ENCODE results near the gene TNPO3.
A peak's percentile ranks its signal among the peaks of the same experiment; 100 is the strongest.
"Not testable (repeated sequence)": the region's sequence is repeated elsewhere in the genome, so short reads cannot be mapped to it uniquely, and the experiment has no call there.

Gene TNPO3

DNA sequence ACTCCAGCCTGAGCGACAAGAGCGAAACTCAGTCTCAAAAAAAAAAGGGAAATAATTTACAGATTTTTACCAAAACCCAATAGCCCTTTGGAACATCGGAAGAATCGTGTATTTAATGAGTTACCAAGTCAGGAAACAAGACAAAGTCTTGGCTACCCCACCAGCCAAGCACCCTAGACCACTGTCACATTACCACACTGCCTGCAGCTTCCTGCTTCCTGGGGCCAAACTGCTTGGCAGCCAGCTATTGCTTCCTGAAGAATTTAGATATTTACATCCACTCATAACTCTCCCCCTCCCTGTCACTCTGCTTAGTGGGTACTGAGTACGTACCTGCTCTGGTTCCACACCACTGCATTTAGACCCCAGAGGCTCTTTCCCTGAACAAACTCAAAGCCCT lies 14.1 kb upstream of the TNPO3 start:
- DNase-seq (ENCODE audit: low read depth in 2 of 2), result no peak

GRCh38 chr7:129067943-129068548 lies 13.1 kb upstream of the TNPO3 start:
- DNase-seq (ENCODE audit: low read depth in 2 of 2), result no peak

GRCh38 chr7:129067132-129067561 lies 12.2 kb upstream of the TNPO3 start:
- not testable (repeated sequence) for DNase-seq (ENCODE audit: low read depth in 2 of 2)

GRCh38 chr7:129066290-129067131 lies 11.6 kb upstream of the TNPO3 start:
- DNase-seq (ENCODE audit: low read depth in 2 of 2), result peak; percentile 30 to 37

GRCh38 chr7:129055861-129056464 lies 1.1 kb upstream of the TNPO3 start:
- DNase-seq (ENCODE audit: low read depth in 2 of 2), result no peak

- no peak for DNase-seq (ENCODE audit: low read depth in 2 of 2)
Observed at GRCh38 chr7:129055294-129055816, 444 bp upstream of the TNPO3 start.

DNA sequence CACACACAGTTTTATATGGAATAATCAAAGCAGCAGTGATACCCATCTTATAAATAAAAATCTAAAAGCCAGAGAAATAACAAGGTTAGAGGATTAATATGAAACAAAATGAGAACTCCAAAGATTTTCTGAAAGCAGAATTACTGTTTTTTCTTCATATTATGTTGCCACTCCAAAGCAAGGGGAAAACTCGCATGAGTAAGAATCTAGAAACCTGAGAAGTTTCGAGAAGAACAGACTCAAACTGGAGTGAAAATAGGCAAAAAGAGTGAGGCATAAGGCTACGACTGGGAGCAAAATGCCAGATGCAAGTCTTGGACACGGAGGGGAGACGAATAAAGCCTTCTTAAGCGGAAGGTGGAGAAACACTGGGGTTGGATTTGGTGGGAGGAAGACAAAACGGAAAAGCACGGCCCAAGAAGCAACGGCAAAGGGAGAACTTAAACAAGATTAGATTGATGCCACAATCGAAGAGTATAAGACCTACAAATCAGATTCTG lies 923 bp downstream of the TNPO3 start:
- no peak for DNase-seq (ENCODE audit: low read depth in 2 of 2)

DNA sequence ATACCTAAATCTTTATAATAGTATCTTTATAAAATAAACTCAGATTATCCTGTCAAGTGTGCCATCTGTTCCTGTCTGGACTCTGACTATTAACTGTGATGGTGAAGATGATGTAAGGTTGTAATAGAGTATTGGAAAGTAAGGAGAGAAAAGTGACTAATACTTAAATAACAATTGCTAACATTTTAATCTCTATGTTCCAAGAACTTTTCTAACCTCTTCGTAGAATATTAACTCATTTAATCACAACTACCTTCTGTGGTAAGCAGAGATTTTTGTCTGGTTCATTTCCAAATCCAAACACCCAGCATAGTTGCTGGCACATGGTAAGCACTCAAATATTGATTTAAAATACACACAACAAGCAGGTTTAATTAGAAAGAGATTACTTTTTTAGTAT lies 2.5 kb downstream of the TNPO3 start:
- DNase-seq (ENCODE audit: low read depth in 2 of 2), result no peak

GRCh38 chr7:129051459-129051858 lies 3.5 kb downstream of the TNPO3 start:
- not testable (repeated sequence) for DNase-seq (ENCODE audit: low read depth in 2 of 2)

DNA sequence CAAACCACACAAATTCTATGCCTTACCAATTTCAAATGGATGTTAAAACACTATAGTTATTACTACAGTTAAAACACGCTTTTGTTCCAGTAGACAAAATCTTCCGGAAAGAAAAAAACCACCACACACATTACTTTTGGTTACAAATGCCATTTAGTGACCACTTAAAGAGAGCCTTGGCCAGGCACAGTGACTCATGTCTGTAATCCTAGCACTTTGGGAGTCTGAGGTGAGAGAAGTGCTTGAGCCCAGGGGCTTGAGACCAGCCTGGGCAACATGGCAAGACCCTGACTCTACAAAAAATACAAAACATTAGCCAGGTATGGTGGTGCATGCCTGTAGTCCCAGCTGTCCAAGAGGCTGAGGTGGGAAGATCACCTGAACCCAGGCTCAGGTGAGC lies 7.2 kb downstream of the TNPO3 start:
- DNase-seq (ENCODE audit: low read depth in 2 of 2), result no peak

GRCh38 chr7:129045682-129046081 lies 9.2 kb downstream of the TNPO3 start:
- DNase-seq (ENCODE audit: low read depth in 2 of 2), result no peak

GRCh38 chr7:129043012-129043411 lies 11.9 kb downstream of the TNPO3 start:
- no peak for DNase-seq (ENCODE audit: low read depth in 2 of 2)

GRCh38 chr7:129041142-129042085 lies 13.5 kb downstream of the TNPO3 start:
- DNase-seq (ENCODE audit: low read depth in 2 of 2), result no peak

- not testable (repeated sequence) for DNase-seq (ENCODE audit: low read depth in 2 of 2)
Observed at GRCh38 chr7:129038468-129038867, 16.4 kb downstream of the TNPO3 start.

- DNase-seq (ENCODE audit: low read depth in 2 of 2), result no peak
Observed at GRCh38 chr7:129037585-129037984, 17.3 kb downstream of the TNPO3 start.

GRCh38 chr7:129032017-129032416 lies 22.9 kb downstream of the TNPO3 start:
- no peak for DNase-seq (ENCODE audit: low read depth in 2 of 2)

DNA sequence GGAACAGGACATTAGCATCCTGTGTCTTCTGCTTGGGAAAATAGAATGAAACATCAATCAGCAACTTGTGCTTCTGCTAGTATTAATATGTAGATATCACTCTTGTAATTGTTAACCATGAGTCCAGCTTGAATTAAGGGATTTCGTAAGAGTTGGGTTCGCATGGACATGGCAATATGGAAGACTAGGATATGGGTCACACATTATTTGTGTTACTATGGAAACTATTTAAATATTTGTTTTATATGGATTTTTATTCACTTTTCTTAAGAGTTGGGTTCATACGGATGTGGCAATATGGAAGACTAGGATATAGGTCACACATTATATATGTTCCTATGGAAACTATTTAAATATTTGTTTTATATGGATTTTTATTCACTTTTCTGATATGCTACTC lies 24.5 kb downstream of the TNPO3 start:
- DNase-seq (ENCODE audit: low read depth in 2 of 2), result no peak

DNA sequence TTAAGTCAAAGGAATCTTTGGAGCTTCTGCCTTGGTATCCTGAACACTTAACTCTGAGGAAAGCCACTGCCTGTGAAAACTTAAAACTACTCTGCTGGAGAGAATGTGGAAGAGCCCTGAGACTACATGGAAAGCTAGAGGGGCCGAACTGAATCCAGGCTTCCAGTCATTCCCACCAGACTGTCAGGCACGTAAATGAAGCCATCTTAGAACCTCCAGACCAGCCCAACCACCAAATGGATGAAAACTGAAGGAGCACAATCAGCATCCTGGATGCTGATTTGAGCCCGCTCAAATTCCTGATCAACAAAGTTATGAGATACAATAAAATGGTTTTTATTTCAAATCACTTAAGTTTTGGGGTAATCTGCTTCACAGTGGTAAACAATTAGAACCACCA lies 30.8 kb downstream of the TNPO3 start:
- DNase-seq (ENCODE audit: low read depth in 2 of 2), result no peak

- DNase-seq (ENCODE audit: low read depth in 2 of 2), result no peak
Observed at GRCh38 chr7:129021656-129022055, 33.3 kb downstream of the TNPO3 start.

GRCh38 chr7:129017933-129018538 lies 36.9 kb downstream of the TNPO3 start:
- DNase-seq (ENCODE audit: low read depth in 2 of 2), result no peak

DNA sequence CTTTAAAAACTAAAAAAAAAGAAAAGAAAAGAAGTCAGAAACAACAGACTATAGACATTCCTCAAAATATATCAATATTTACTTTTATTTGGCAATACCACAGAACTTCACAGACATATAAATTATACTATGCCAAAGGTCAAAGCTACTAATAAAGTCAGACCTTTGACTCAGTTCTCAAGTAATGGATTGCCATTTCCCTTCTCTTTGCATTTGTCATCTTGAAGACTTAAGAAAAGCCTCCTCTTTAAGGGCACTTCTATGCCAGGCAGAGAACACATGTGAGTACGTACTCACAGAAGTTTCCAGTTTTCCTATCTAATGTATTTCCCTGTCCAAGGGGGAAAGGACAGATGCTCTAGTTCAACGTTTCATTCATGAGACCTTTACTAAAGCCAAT lies 37.6 kb downstream of the TNPO3 start:
- DNase-seq (ENCODE audit: low read depth in 2 of 2), result no peak

Measured in fibroblast of skin of left biceps (primary cell).